Tongue (tissue), 2 donors: ENCODE data around the gene SKI. TPM values are rescaled to one million over a fixed set of nuclear protein-coding genes. Genes with fewer than 3 reads are reported as not detected.
A peak's percentile ranks its signal among the peaks of the same experiment; 100 is the strongest.
"Not testable (repeated sequence)": the region's sequence is repeated elsewhere in the genome, so short reads cannot be mapped to it uniquely, and the experiment has no call there.

Experiments used
- DNase-seq: peaks from one replicate; pipeline ENCODE4 v3.0.0-alpha.2; 2015
- total RNA-seq: library from RNA; depleted of rRNA; stranded (reverse); fragments of >200 nt; gene quantifications from one replicate; pipeline ENCODE4 v1.2.3, GENCODE V29; 2014

Gene SKI
- total RNA-seq, 1 donor from 2014 or later = 58.8 TPM

GRCh38 chr1:2247045-2247394 lies 18.9 kb downstream of the SKI start:
- DNase-seq = not testable (repeated sequence)

- DNase-seq = no peak
Measured at GRCh38 chr1:2247760-2248126, 19.6 kb downstream of the SKI start.

GRCh38 chr1:2248127-2248826 lies 20.2 kb downstream of the SKI start:
- no peak for DNase-seq

DNA sequence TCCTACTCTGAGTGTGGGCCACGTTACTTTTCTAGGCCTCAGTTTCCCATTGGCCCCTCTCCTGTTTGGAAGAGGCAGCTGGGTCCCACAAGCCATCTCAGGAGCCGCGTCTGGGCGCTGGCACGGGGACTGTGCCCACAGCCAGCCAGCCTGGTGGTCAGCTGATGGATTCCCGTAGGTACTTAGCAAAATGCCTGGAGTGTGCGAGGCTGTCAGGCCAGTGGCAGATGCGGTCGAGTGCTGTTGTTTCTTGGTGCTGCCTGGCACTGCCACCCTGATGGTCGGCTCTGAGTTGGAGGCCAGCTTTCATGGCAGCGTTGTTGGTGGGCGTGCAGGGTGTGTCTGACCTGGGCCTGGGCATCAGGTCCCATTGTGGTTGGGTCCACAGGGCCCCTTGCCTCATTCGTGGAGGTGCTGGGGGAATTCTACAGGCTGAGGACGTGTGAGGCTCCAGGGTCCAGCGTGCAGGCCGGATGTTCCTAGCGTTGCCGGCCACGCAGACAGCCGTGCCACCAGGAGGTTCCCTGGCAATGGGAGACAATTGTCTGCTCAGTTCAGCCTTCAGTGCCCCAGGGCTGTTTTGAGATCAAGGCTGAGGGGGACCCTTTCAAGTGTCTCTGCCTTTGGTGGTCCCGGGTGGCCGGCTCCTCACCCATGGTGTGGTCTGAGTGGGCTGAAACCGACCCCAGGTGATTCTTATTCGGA lies 20.9 kb downstream of the SKI start:
- DNase-seq = no peak

- DNase-seq = no peak
Measured at GRCh38 chr1:2249559-2249906, 21.4 kb downstream of the SKI start.

DNA sequence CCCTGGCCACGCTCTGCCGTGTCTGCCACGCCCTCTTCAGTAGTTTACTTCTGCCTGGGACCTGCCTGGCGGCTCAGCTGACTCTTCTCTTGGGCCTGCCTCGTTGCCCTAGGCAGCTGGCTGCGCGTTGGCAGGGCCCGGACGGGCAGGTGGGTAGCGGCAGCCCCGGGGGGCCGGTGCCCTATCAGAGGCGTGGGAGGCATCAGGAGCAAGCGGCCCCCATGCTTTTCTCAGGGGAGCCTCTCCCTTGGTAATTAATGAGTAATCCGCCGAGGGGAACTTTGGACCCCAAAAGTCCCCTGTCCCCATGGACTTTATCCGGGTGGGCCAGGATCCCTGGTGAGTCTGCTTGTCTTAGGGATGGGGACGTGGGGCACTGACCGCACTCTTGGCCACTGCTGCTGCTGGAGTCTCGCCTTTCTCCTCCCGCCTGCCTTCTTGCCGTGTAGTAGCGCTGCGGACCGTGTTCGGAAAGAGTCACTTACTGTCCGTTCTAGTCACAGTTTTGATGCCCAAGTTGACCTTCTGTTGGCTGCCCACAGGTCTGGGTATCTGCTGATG lies 22.7 kb downstream of the SKI start:
- no peak for DNase-seq

GRCh38 chr1:2251363-2251762 lies 23.2 kb downstream of the SKI start:
- DNase-seq = no peak

- peak; percentile 90 for DNase-seq
Measured at GRCh38 chr1:2251786-2252185, 23.7 kb downstream of the SKI start.

- no peak for DNase-seq
Measured at GRCh38 chr1:2252423-2252822, 24.3 kb downstream of the SKI start.

GRCh38 chr1:2253036-2253796 lies 25.1 kb downstream of the SKI start:
- DNase-seq = no peak

DNA sequence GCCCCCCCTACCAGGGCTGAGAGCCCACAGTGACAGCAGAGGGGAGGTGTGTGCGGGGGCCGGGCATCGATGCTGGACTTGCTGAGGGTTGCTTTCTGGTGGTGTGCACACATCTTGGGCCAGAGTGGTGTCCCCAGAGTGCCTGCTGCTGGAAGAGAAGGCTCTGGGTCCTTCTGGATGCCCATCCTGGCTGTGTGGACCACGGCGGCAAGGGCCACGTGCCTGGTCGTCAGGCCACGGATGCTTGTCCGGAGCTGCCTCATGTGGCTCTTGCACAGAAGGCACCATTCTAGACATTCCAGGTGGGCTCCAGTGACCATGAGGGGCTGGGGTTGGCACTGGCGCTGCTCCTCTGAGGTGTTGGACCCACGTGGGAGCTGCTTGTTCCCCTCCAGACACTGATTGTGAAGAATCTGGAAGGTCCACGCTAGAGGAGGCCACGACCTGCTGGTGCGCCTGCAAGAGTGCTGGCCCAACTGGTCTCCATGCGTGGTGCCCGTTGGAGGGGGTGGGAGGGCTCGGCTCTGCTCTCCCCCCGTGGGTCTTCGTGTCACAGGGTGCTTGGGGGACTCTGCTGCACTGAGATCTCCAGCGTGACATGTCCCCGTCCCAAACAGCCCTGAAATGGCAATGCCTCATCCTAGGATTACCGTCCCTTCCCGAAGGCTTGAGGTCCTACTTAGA lies 25.8 kb downstream of the SKI start:
- no peak for DNase-seq

DNA sequence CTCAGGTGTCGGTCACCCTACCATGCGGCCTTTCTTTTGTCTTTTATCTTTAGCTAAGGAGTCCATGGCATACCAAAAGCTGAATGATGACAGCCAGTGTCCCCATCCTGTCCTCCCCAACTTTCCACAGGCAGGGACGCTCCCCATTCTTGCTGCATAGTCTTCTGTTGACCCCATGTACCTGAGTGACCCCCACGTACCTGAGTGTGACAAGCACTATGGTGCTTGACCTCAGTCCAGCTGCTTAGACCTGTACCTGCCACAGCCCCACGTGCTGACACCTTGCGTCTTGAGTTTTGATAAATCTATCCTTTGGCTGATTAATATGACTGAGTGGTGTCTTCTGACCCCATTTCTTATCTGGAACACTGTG lies 26.9 kb downstream of the SKI start:
- DNase-seq = no peak

- peak; percentile 68 for DNase-seq
Measured at GRCh38 chr1:2255420-2256369, 27.6 kb downstream of the SKI start.

DNA sequence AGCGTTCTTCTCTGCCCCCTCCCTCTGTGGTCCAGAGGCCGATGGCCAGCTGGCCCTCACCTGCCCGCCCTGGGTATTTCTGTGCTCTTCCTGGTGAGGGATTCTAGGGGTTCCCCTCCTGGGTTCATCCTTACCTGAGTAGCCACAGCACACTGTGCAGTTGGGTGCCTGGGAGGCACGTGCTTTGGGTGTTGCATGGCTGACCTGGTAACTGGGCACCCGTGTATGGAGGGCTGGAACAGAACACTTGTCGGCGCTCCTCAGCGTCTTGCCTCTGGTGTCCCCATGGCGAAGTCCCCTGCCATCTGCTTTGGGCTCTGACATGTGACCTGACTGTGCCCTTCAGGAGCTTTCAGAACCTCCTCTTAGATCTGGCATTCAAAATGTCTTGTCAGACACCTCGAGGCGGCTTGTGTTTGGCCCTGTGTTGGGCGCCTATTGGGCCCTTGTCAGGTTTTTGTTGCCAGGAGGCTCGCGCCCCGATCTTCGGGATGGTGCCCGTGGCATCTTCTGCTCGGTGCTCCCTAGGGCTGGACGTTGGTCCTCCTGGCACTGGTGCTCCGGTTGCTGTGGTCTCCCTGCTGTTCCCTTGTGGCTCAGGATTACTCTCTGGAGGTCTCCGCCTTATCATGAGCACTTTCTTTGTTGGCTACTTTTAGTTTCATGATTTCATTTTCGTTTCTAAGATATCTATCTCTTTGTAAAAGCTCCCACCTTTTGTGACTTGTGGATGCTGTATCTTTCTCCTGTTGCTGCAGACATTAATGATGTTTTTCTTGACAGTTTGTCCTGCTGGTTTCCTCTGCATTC lies 28.5 kb downstream of the SKI start:
- no peak for DNase-seq

- DNase-seq = peak; percentile 88
Measured at GRCh38 chr1:2257245-2257627, 29.1 kb downstream of the SKI start.

- no peak for DNase-seq
Measured at GRCh38 chr1:2258122-2258681, 30.1 kb downstream of the SKI start.

GRCh38 chr1:2258996-2259395 lies 30.9 kb downstream of the SKI start:
- DNase-seq = no peak

GRCh38 chr1:2259668-2260402 lies 31.7 kb downstream of the SKI start:
- no peak for DNase-seq

DNA sequence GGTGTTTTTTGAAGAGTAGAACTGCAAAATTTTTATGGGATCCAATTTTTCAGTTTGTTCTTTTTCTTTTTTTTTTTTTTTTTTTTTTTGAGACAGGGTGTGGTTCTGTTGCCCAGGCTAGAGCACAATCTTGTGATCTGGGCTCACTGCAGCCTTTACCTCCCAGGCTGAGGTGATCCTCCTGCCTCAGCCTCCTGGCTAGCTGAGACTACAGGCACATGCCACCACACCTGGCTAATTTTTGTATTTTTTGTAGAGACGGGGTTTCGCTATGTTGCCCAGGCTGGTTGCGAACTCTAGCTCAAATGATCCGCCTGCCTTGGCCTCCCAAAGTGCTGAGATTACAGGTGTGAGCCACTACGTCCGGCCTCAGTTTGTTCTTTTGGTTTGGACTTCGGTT lies 32.4 kb downstream of the SKI start:
- not testable (repeated sequence) for DNase-seq

DNA sequence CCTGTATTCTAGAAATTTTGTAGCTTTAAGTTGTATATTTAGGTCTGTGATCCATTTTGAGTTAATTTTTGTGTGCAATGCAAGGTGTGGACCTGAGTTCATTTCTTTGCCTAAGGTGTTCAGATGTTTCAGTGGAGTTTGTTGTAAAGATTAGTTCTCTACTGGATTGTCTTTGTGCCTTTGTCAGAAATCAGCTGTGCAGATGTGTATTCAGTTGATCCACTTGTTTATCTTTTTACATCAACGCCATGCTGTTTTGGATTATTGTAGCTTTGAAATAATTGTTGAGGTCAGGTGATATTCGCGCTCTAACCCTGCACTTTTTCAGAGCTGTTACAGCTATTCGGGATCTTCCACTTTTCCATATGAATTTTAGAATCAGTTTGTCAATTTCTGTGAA lies 32.8 kb downstream of the SKI start:
- no peak for DNase-seq
